Effector memory CD4-positive, alpha-beta T cell (primary cell): ENCODE results near the gene TRIM14.

ENCODE experiments used
- DNase-seq, 3 donors: peaks; one replicate each; pipeline ENCODE4 v3.0.0-alpha.2; 2020
- H3K27ac ChIP-seq: 2 replicates; pipeline ENCODE4 v1.7.0; 2013; ENCODE audit warnings: mild to moderate bottlenecking, low read length, moderate library complexity; ENCODE audit not compliant: insufficient read depth, poor library complexity, severe bottlenecking
- H3K27me3 ChIP-seq: replicated peaks from 2 replicates; pipeline ENCODE4 v1.7.0; 2013; ENCODE audit warnings: mild to moderate bottlenecking, low read length; ENCODE audit not compliant: insufficient read depth, control insufficient read depth, poor library complexity, severe bottlenecking
- H3K36me3 ChIP-seq: 2 replicates; pipeline ENCODE4 v1.7.0; 2013; ENCODE audit warnings: mild to moderate bottlenecking, low read length, moderate library complexity; ENCODE audit not compliant: control insufficient read depth, insufficient read depth
- H3K4me1 ChIP-seq: 2 replicates; pipeline ENCODE4 v1.7.0; 2013; ENCODE audit warnings: low read length, mild to moderate bottlenecking; ENCODE audit not compliant: control insufficient read depth, insufficient read depth, poor library complexity, severe bottlenecking
- H3K4me3 ChIP-seq: 2 replicates; pipeline ENCODE4 v1.7.0; 2013; ENCODE audit warnings: low read length, low read depth, mild to moderate bottlenecking; ENCODE audit not compliant: insufficient read depth, poor library complexity, severe bottlenecking
- H3K9me3 ChIP-seq: 2 replicates; pipeline ENCODE4 v1.7.0; 2013; ENCODE audit warnings: mild to moderate bottlenecking, low read length, moderate library complexity; ENCODE audit not compliant: control insufficient read depth

The TRIM14 gene

DNA sequence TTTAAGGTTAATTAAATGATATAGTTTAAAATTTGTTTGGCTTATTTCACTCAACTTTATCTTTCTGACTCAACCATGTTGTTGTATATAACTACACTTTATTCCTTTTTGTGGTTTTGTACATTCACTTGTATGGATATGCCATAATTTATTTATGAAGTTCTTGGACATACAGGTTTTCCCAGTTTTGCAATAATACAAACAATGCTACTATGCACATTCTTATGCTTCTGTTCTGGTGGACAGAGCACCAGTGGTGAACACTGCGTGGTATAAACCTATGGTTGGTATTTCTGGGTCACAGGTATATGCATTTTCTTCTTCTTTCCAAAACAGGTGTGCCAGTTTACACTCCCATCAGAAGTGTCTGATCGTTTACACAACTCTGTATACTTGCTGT lies 35.7 kb upstream of the TRIM14 start:
- Histone ChIP-seq H3K27me3 (no peaks in the 10 kb centered on the region), H3K36me3 (peaks cover 9% of the 10 kb centered on the region), H3K4me1 (no peaks in the 10 kb centered on the region), H3K27ac (no peak overlapping the region), H3K4me3 (no peak overlapping the region), H3K9me3 (no peaks in the 10 kb centered on the region)
- no peak for DNase-seq

- no peak overlapping the region for H3K27ac ChIP-seq
- no peaks in the 10 kb centered on the region for H3K9me3 ChIP-seq
- H3K27me3 ChIP-seq: no peaks in the 10 kb centered on the region
- no peaks in the 10 kb centered on the region for H3K4me1 ChIP-seq
- H3K4me3 ChIP-seq: no peak overlapping the region
- H3K36me3 ChIP-seq: peaks cover 9% of the 10 kb centered on the region
- no peak for DNase-seq
Measured at GRCh38 chr9:98152526-98152925, 33.5 kb upstream of the TRIM14 start.

- DNase-seq: no peak
- Histone ChIP-seq H3K27me3 (no peaks in the 10 kb centered on the region), H3K9me3 (no peaks in the 10 kb centered on the region), H3K4me1 (no peaks in the 10 kb centered on the region), H3K4me3 (no peak overlapping the region), H3K36me3 (no peaks in the 10 kb centered on the region), H3K27ac (no peak overlapping the region)
Measured at GRCh38 chr9:98150721-98151120, 31.7 kb upstream of the TRIM14 start.

GRCh38 chr9:98150164-98150563 lies 31.1 kb upstream of the TRIM14 start:
- Histone ChIP-seq H3K27ac (no peak overlapping the region), H3K4me1 (no peaks in the 10 kb centered on the region), H3K36me3 (no peaks in the 10 kb centered on the region), H3K9me3 (no peaks in the 10 kb centered on the region), H3K27me3 (no peaks in the 10 kb centered on the region), H3K4me3 (no peak overlapping the region)
- no peak for DNase-seq

GRCh38 chr9:98149422-98149821 lies 30.4 kb upstream of the TRIM14 start:
- H3K4me3 ChIP-seq: no peak overlapping the region
- no peaks in the 10 kb centered on the region for H3K4me1 ChIP-seq
- H3K36me3 ChIP-seq: no peaks in the 10 kb centered on the region
- H3K9me3 ChIP-seq: no peaks in the 10 kb centered on the region
- DNase-seq: no peak
- H3K27ac ChIP-seq: no peak overlapping the region
- H3K27me3 ChIP-seq: no peaks in the 10 kb centered on the region

DNA sequence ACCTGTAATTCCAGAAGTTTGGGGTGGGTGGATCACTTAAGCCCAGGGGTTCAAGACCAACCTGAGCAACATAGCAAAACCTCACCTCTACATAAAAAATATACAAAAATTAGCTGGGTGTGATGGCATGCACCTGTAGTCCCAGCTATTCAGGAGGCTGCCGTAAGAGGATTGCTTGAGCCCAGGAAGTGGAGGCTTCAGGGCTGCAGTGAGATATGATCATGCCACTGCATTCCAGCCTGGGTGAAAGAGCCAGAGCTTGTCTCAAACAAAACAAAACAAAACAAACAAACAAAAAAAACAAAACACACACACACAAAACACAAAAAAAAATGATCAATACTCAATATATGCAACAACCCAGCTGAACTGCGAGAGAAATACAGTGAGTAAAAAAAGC lies 29.5 kb upstream of the TRIM14 start:
- Histone ChIP-seq H3K4me3 (no peak overlapping the region), H3K36me3 (no peaks in the 10 kb centered on the region), H3K9me3 (no peaks in the 10 kb centered on the region), H3K27ac (no peak overlapping the region), H3K4me1 (no peaks in the 10 kb centered on the region), H3K27me3 (no peaks in the 10 kb centered on the region)
- DNase-seq: no peak

DNA sequence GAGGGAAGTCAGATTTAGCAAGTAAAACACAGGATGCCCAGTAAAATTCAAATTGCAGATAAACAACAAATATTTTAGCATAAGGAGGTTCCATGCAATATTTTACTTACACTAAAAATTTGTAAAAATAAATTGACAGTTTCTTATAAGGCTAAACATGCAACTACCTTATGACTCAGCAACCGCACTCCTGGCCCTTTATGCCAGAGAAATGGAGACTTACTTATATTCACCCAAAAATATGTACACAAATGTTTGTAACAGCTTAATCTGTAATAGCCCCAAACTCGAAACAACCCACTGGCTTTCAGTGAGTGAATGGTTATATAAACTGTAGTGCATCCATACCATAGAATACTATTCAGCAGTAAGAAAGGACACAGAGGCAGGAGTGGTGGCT lies 28.6 kb upstream of the TRIM14 start:
- no peak overlapping the region for H3K4me3 ChIP-seq
- no peak for DNase-seq
- H3K36me3 ChIP-seq: no peaks in the 10 kb centered on the region
- H3K27ac ChIP-seq: no peak overlapping the region
- no peaks in the 10 kb centered on the region for H3K27me3 ChIP-seq
- H3K4me1 ChIP-seq: no peaks in the 10 kb centered on the region
- no peaks in the 10 kb centered on the region for H3K9me3 ChIP-seq

DNA sequence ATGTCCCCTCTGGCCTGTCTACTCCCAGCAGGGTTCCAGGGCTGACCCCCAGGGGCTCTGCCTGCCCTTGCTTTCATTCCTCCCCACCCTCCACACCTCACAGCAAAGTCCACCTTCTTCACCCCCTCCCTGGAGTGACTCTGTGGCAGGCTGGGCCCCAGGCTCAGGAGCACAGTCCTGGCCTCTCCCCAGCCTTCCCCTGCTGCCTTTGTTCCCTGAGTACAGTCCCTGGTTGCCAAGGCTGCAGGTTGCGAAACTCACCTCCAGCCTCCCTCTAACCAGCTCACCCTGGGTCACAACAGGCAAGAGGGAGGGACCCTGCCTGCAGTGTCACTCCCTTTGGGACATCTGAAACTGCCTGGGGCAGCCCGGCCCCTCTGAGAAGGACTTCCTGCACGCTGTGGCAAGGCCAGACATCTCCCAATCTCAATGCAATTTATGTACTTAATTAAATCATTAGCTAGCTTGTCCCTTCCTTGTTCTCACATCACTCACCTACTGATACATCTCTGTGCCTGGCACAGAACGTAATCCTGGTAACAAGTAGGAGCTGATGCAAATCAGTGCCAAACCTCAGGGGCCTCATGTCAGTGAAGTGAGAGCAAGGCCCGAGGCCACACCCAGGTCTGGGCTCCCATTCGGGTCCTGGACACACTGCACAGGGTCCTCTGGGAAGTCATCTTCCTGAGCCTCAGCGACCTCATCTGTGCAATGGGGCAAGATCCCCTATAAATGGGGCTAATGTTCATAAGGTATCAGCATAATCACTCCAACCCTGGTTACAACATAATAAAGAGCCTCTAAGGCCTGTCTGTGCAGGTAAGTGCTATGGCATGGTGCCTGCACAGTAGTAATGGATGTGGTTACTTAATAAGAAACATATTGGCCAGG lies 27.3 kb upstream of the TRIM14 start:
- Histone ChIP-seq H3K9me3 (no peaks in the 10 kb centered on the region), H3K36me3 (no peaks in the 10 kb centered on the region), H3K4me1 (no peaks in the 10 kb centered on the region), H3K4me3 (no peak overlapping the region), H3K27me3 (no peaks in the 10 kb centered on the region), H3K27ac (no peak overlapping the region)
- DNase-seq: no peak

DNA sequence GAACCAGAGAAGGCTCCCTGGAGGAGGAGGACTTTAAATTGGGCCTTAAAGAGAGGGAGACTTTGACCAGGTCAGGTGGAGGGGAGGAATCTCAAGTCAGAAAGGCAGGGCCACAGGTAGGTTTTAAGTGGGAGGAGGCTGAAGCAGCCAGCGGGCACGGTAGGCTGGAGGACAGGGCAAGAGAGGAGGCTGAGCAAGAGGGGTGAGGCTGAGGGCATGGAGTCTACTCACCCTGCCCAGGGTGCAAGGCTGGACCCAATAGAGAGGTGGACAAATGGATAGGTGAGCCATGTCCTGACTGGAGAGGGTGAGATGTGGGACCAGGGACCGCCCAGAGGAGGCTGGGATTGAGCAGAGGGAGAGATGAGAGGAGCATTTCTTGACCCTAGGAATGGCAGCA lies 25.6 kb upstream of the TRIM14 start:
- H3K4me1 ChIP-seq: no peaks in the 10 kb centered on the region
- no peak overlapping the region for H3K4me3 ChIP-seq
- no peak for DNase-seq
- no peaks in the 10 kb centered on the region for H3K9me3 ChIP-seq
- no peaks in the 10 kb centered on the region for H3K36me3 ChIP-seq
- H3K27ac ChIP-seq: no peak overlapping the region
- H3K27me3 ChIP-seq: no peaks in the 10 kb centered on the region

DNA sequence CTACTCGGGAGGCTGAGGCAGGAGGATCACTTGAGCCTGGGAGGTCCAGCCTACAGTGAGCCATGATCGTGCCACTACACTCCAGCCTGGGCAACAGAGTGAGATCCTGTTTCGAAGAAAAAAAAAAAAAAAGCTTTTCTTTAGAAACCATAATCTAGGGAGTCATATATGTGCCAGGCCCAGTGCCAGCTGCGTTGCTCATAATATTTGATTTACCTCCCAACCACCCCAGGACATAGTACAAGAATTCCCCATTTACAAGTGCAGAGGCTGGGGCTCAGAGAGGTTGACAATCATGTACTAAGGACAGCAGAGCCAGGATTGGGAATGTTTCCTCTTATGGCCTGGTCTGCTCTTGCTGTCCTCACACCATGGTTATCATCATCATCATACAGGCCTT lies 25.1 kb upstream of the TRIM14 start:
- no peaks in the 10 kb centered on the region for H3K27me3 ChIP-seq

More for the DNA sequence above, 25.1 kb upstream of the TRIM14 start:
- no peak overlapping the region for H3K27ac ChIP-seq
- no peak for DNase-seq
- no peaks in the 10 kb centered on the region for H3K4me1 ChIP-seq
- H3K4me3 ChIP-seq: no peak overlapping the region
- no peaks in the 10 kb centered on the region for H3K36me3 ChIP-seq
- no peaks in the 10 kb centered on the region for H3K9me3 ChIP-seq
